SU-DHL-6 (cell line): Measurements from ENCODE around the gene MAP3K20.

Source experiments
- CTCF ChIP-seq: fragments of 200-600 bp; sonication (generic); IDR thresholded peaks from one replicate; pipeline ENCODE4 v1.5.1; 2017; ENCODE audit warnings: antibody characterized with exemption, mild to moderate bottlenecking, low read length, moderate library complexity; ENCODE audit not compliant: insufficient read depth, poor library complexity, severe bottlenecking
- EZH2phosphoT487 ChIP-seq: fragments of 200-600 bp; sonication (generic), shearing (Covaris generic); conservative IDR thresholded peaks from 2 replicates; pipeline ENCODE4 v1.6.1; 2018; ENCODE audit warnings: mild to moderate bottlenecking, antibody characterized with exemption, low read length, moderate library complexity, mixed read lengths

GRCh38 chr2:173249661-173250641, 174.3 kb downstream of the MAP3K20 start:
- TF ChIP-seq CTCF (no peak), EZH2phosphoT487 (no peak)
